NCI-H526 treated with DMSO at 0.1 percent for 48 hours (cell line): ENCODE measurements around the gene NDUFAF5.
A peak's percentile ranks its signal among the peaks of the same experiment; 100 is the strongest.
"Not testable (repeated sequence)": the region's sequence is repeated elsewhere in the genome, so short reads cannot be mapped to it uniquely, and the experiment has no call there.

Experiments
- DNase-seq: peaks from one replicate; lab custom pipeline; 2025; lab: John Stamatoyannopoulos, UW

Gene NDUFAF5, protein sequence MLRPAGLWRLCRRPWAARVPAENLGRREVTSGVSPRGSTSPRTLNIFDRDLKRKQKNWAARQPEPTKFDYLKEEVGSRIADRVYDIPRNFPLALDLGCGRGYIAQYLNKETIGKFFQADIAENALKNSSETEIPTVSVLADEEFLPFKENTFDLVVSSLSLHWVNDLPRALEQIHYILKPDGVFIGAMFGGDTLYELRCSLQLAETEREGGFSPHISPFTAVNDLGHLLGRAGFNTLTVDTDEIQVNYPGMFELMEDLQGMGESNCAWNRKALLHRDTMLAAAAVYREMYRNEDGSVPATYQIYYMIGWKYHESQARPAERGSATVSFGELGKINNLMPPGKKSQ

DNA sequence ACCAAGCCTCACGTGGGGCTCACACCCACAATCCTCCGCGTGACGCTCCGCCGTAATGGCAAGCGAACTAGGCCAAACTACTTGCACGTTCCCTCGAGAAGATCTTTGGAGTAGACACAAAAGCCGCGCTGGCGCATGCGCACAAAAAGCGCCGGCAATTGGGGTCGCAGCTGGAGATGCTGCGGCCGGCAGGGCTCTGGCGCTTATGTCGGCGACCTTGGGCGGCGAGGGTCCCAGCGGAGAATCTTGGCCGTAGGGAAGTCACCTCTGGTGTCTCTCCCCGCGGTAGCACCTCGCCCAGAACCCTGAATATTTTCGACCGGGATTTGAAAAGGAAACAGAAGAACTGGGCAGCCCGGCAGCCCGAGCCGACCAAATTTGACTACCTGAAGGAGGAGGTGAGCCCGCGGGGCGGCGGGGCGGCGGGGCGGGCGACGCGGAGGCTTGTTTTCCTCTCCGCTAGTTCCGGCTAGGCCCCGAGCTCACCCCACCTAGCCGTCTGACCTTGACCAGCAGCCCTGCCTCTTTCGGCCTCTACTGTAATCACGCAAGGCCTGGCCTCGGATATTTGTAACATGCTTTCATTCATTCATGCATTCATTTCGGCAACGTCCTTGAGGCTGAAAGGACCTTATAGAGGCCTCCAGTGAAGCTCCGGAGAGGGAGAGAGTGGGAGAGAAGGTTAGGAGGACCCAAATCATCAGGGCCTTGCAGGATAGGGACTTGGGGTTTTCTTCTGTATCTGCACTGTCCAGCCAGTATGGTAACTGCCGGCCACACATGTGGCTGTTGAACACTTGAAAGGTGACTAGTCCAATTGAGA is at the start of gene NDUFAF5, which contains the start of gene ESF1:
NDUFAF5 (plus strand) TSS at position 136 of the 823 bp plus-strand sequence; CDS start at position 177, 41 bp downstream.
ESF1 (minus strand) TSS at position 27 of the 823 bp plus-strand sequence. CDS start 1,779 bp downstream, outside the sequence.
- peak; percentile 98 for DNase-seq

DNA sequence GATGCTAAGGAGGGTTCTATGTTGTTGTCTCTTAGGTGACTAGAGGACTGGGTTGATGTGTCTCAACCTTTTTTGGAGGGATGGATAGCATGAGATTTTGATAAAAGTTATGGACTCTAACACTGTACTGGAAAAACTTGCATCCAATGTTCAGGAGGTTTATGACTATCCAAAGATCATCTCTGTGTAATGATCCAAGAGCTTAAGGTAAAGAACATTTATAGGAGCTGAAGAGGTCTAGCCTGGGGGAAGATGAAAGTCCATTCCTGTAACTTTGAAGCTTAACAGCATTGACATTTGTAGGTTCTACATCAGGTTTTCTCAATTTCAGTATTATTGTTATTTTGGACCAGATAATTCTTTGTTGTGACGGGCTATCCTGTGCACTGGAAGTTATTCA is 49.0 kb upstream of the NDUFAF5 start:
- DNase-seq: no peak

DNA sequence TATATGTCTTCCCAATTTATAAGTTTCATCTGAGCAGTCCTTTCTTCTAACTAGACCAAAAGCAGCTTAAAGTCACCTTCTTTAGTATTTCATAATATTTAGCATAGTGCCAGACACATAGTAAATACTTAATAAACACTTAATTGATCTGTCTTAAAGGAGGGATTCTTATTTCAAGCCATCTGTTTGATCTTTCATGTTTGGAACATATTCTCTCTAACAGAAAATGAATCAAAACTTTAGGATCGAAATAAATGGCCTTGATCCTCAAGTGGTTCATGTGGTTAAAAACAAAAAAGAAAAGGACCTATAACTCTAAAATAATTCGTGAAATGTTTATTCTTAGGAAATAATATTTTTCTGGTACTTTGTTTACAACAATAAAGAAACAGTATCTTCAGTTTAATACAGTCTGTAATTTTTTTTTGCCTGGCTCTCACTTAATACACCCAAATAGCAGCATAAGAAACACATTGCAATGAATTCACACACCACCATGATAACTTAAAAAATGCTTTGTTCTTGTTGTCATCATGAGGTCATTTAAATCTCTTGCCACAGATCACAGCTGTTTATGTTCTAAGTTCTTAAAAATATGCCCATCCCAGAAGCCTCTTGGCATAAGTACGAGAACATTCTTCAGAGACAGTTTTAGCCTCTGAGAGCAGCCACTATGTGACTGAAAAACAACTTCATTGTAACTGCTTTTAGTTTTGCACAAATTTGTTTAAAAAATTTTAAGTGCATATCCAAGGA is 48.2 kb upstream of the NDUFAF5 start:
- DNase-seq: no peak

DNA sequence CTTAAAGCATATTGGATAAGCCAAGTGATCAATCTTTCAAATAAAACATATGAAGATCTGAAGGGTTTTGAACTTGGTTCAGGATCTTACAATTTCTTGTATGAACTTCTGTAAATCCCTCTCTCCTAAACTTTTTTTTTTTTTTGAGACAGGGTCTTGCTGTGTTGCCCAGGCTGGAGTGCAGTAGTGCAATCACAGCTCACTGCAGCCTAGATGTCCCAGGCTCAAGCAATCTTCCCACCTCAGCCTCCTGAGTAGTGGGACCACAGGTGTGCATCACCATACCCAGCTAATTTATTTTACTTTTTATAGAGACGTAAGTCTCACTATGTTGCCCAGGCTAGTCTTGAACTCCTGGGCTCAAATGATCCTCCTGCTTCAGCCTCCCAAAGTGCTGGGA is 46.6 kb upstream of the NDUFAF5 start:
- DNase-seq: not testable (repeated sequence)

DNA sequence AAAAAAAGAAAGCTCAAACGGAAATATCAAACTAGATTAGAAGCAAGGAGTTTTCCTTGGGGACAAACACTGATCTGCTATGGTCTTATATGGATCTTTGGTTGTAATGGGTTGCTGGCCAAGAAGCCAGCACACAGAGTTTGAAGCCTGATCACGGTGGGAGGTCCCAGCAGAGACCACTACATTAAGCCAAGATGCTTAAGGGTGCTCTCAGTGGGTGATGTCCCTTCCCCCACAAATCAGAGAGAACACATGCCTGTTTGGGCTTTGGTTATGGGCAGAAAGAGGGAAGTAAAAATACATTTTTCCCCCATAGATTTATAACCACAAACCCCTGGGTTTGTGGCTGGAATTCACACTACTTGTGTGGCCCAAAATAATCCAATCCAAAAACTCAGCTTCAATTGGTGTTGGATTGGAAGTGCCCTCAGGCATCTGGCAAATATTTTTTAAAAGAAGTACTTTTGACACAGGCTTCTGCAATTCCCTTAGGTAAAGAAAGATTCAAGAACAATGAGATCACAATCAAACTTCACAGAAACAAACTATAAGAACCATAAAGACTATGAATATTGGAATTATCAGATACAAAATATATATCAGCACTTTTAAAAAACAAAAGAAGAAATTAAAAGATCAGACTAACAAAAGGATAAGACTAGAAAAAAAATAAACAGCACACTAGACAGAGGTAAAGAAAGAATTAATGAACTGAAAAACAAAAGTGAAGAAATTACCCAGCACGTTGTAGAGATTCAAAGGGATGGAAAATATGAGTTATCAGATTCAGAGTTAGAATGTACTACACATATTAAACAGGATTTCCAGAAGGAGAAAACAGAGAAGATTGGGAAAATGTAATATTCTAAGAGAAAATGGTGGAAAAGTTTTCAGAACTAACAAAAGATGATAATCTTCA is 44.8 kb upstream of the NDUFAF5 start:
- DNase-seq: no peak

DNA sequence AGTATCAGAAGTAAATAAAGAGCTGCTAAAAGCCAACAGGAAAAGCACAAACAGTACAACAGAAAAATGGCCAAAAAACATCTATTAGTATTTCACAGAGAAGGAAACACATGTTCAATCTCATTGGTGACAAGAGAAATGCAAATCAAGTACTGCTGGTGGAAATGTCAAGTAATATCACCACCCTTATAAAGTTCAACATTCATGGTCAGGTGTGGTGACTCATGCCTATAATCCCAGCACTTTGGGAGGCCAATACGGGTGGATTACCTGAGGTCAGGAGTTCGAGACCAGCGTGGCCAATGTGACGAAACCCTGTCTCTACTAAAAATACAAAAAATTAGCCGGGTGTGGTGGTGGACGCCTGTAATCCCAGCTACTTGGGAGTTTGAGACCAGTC is 42.9 kb upstream of the NDUFAF5 start:
- DNase-seq: no peak

DNA sequence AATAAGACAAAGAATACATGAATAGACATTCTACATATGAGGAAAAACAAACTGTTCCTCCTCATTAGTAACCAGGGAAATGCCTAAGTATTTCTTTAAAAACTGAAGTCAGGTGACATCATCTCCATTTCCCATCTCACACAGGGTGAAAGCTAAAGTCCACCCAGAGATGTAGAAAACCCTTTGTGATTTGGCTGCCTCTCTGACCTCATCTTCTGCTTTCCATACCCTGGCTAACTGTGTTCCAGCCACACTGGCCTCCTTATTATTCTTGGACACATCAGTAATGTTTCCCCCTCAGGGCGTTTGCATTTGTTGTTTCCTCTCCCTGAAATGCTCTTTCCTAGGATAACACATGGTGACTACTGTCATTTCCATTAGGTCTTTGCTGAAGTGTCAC is 40.5 kb upstream of the NDUFAF5 start:
- no peak for DNase-seq

DNA sequence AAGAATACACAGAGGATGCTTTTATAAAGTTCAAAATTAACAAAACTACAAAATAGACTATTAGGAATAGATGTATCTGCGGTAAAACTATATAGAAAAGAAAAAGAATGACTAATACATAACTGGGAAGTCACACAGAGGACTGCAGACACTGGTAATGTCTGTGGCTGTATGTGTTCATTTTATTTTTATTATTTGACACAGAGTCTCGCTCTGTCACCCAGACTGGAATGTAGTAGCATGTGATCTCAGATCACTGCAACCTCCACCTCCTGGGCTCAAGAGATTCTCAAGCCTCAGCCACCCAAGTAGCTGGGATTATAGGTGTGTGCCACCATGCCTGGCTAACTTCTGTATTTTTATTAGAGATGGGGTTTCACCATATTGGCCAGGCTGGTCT is 39.0 kb upstream of the NDUFAF5 start:
- no peak for DNase-seq

DNA sequence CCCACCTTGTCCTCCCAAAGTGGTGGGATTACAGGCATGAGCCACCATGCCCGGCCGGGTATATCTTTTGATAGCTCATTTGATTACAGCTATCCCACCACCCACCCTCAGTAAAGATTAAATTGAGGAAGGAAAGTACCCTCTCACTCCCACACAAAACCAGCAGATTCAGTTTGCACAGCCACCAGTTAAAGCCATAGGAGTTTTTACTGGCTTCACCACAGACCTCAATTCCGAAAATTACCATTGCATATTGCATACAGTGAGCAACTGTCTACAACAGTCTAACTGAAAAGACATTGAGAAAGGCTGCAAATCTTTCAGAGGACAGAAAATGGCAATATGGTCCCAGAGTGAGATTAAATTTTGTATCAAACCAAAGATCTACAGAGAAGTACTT is 35.0 kb upstream of the NDUFAF5 start:
- no peak for DNase-seq

DNA sequence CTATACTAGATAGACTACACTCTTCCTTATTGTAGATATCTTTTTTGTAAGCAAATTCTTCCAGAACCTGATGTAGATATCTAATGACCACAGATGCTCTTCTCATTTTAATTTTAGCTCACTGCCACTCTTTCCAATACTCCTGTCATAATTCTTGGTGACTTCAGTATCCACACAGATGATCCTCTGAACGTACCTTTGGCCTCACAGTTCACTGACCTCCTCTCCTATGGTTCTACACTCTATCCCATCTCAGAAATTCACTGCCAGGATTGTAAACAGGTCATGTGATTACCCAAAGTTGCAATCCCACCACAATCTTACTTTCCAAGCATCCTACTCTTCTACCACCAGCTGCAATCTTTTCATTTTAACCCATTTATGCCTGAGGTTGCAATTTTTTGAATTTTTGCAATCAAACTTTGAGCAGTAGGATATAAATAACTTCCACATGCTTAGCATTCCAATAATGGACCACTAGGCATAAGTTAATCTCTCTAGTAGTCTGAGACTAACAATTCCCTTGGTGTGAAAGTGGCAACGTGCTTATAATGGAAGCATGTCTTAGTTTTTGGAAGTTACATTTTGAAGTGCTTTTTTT is 31.3 kb upstream of the NDUFAF5 start:
- no peak for DNase-seq

DNA sequence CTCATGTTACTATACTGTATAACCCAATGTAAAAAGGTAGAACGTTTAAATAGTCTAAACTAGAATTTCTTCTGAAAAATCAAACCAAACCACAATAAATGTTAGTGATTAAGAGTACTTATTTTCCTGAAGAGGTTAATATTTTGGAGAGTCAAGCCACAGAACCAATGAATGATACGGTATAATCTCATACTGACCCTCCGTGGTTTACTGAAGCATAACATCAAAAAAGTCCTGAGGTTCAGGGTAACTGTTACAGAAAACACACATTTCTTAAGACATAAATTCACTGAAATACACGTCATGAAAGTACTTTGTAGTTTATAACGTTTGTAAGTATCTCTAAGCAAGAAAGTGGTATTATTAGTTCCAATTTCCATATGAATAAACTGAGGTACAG is 29.0 kb upstream of the NDUFAF5 start:
- no peak for DNase-seq

DNA sequence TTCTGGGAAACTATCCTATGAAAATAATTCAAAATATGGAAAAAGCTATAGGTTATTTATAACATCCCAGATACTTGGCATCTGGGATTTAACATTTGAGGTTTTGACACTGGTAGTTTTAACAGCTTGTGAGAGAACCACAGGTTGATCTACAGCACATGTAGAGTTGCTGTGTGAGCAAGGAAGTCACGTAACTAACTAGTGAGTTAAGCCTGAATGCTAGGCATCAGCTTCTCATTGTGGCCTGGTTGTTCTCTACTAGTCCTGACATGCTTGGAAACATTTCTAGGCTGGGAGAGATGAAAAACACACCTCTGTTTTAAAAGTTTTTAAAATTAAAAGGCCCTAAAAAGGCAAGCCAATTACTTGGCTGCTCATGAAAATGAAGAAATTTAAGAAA is 28.3 kb upstream of the NDUFAF5 start:
- no peak for DNase-seq

DNA sequence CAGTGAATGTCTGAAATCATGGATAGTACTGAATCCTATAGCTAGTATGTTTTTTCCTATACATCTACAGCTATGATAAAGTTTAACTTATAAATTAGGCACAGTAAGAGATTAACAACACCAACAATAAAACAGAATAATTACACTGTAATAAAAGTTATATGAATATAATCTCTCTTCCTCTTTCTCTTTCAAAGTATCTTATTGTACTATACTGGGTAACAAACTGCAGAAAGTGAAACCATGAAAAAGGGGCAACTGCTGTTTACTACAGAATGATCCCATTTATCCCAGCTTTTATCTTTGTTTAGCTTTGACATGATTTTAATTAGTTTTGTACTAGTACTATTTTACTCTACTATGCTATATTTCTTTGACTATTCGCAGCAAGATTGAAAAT is 25.9 kb upstream of the NDUFAF5 start:
- DNase-seq: no peak

DNA sequence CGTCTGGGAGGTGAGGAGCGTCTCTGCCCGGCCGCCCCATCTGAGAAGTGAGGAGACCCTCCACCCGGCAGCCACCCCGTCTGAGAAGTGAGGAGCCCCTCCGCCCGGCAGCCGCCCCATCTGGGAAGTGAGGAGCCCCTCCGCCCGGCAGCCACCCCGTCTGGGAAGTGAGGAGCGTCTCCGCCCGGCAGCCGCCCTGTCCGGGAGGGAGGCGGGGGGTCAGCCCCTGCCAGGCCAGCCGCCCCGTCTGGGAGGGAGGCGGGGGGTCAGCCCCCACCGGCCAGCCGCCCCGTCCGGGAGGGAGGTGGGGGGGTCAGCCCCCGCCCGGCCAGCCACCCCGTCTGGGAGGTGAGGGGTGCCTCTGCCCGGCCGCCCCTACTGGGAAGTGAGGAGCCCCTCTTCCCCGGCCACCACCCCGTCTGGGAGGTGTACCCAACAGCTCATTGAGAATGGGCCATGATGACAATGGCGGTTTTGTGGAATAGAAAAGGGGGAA is 24.3 kb upstream of the NDUFAF5 start:
- not testable (repeated sequence) for DNase-seq

DNA sequence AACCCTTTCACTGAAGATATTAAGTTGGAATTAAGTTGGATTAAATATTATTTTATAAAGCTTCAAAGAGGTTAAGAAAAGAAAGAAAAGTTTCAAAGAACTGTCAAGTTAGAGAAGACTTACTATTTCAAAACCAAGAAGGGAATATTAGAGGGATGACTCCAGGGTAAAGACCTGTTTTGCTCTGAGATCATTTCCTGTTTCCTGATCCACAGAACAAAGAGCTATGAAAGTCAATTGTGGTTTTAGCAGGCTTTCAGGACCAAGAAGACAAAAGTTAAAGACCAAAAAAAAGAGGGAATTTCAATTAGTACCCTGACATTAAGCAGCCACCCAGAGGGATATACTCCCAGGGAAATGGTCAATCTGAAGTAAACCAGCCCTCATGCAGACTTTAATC is 19.5 kb upstream of the NDUFAF5 start:
- no peak for DNase-seq

DNA sequence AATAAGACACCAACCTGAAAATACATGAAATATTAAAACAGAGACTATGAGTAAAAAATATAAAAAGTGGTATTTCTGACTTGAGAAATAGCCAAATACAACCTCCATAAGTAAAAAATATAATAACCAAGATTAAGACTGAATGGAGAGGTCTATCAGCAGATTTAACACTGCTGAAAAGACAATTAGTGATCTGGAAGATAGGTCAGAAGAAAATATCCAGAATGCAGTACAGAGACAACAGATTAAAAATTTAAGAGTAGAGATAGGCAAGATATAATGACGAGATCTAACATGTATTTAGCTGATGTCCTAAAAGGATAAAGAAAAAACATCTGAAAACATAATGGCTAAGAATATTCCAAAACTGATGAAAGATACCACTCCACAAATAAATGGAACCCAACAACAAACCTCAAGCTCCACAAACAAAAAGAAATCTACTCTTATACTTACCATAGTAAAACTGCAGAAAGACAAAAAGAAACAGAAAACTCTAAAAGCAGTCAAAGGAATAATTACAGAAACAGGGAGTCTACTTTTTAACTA is 18.9 kb upstream of the NDUFAF5 start:
- DNase-seq: no peak

DNA sequence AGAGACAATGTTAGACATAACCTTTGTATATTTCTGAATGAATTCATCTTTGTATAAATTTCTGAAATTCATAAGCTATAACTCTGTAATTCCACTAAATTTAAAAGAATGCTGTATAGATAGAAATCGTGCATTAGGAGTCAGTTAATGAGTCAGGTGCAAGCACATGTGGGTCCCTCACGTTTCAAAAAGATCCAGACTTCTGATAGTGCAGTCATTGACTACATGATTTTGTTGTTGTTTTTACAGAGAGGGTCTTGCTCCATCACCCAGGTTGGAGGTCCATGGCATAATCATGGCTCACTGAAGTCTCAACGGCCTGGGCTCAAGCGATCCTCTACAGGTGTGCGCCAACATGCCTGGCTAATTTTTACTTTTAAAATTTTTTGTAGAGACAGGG is 14.7 kb upstream of the NDUFAF5 start:
- DNase-seq: no peak

DNA sequence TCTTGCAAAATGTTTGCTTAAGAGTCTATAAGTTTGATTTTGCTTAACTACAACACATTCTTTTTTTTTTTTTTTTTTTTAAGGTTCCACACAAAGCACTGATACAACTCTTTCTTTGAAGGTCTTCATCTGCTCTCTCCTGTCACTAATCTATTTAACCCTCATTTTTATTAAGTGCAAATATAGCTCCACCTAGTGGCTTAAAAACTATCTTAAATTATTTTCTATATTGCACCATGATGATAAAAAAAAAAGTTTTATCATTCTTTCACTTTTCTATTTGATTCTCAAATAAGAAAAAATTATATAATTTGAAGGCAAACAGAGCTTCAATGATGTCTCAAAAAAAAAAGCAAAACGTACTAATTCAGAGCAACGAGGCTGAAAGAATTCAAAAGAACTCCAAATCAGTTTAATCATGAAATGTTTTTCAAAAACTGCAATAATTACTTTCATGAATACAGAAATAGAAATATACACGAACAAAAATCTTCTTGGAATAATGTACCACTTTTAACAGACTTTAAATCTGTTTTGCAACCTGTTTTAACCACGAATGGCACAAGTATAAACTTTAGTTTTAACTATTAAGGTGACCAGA is 12.9 kb upstream of the NDUFAF5 start:
- peak; percentile 22 for DNase-seq

DNA sequence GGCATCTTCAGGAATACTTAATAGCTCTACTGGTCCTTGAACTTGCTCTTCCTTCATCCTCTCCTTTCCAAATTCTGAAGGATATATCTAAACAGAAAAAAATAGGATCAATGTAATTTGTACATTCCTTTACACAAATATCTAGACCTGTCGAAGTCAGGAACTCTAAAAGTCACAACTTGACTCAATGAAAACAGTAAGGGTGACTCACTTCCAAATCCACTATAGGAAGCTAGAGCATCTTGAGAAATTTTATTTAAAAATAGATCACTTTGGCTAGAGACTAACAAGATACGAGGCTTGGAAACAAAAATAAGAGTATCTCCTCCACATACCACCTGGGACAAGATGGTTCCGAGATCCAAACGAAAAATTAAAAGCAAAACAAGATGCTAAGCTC is 12.3 kb upstream of the NDUFAF5 start:
- no peak for DNase-seq

DNA sequence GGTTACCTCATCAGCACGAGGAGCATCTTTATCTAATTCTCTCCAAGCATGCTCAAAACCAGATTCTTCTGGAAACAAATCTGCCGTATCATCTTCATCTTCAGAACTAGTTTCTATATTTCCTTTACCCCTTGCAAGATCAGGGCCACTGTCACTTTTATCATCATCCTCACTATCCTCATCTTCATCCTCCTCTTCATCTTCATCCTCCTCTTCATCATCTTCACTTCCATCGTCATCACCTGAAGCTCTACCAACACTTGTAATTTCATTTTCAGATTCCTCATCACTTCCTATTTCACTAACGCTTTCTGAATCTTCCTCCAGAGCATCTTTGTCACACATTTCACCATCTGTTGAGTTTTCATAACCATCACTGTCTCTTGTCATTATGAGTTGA is 9.0 kb upstream of the NDUFAF5 start:
- no peak for DNase-seq
